GM10847 (cell line): ENCODE data around the gene NSUN2.

ENCODE experiments used
- POLR2A ChIP-seq: IDR thresholded peaks from 2 replicates; pipeline ENCODE4 v1.6.1; 2011; ENCODE audit not compliant: insufficient read length; ENCODE audit errors: extremely low read depth

Gene NSUN2

GRCh38 chr5:6632888-6633468 is at the start of gene NSUN2, which contains the start of gene SRD5A1:
NSUN2 (minus strand) TSS chr5:6633044; CDS start chr5:6632979, 65 bp downstream.
SRD5A1 (plus strand) TSS chr5:6633440; CDS start chr5:6633577, 137 bp downstream.
- peak; percentile 85 for TF ChIP-seq POLR2A

GRCh38 chr5:6682239-6682638 is 49.4 kb upstream of the NSUN2 start:
- no peak for TF ChIP-seq POLR2A

GRCh38 chr5:6681682-6682081 is 48.8 kb upstream of the NSUN2 start:
- no peak for TF ChIP-seq POLR2A

GRCh38 chr5:6680922-6681321 is 48.1 kb upstream of the NSUN2 start:
- TF ChIP-seq POLR2A = no peak

GRCh38 chr5:6678385-6678784 is 45.5 kb upstream of the NSUN2 start:
- TF ChIP-seq POLR2A = no peak

GRCh38 chr5:6676702-6677101 is 43.9 kb upstream of the NSUN2 start:
- TF ChIP-seq POLR2A = no peak

- no peak for TF ChIP-seq POLR2A
These were observed 43.1 kb upstream of the NSUN2 start for GRCh38 chr5:6675784-6676491.

- no peak for TF ChIP-seq POLR2A
These were observed 42.0 kb upstream of the NSUN2 start for GRCh38 chr5:6674886-6675285.

GRCh38 chr5:6674421-6674820 is 41.6 kb upstream of the NSUN2 start:
- TF ChIP-seq POLR2A = no peak

- TF ChIP-seq POLR2A = no peak
These were observed 41.1 kb upstream of the NSUN2 start for GRCh38 chr5:6673963-6674362.

- no peak for TF ChIP-seq POLR2A
These were observed 40.2 kb upstream of the NSUN2 start for GRCh38 chr5:6673031-6673430.

GRCh38 chr5:6667648-6668047 is 34.8 kb upstream of the NSUN2 start:
- no peak for TF ChIP-seq POLR2A

- no peak for TF ChIP-seq POLR2A
These were observed 33.9 kb upstream of the NSUN2 start for GRCh38 chr5:6666762-6667161.

GRCh38 chr5:6660688-6661087 is 27.8 kb upstream of the NSUN2 start:
- TF ChIP-seq POLR2A = no peak

GRCh38 chr5:6659941-6660684 is 27.3 kb upstream of the NSUN2 start:
- TF ChIP-seq POLR2A = no peak

- TF ChIP-seq POLR2A = no peak
These were observed 23.8 kb upstream of the NSUN2 start for GRCh38 chr5:6656680-6657079.
